ENCODE measurements around the gene NUP210.

- TF ChIP-seq CTCF (IDR thresholded peaks at IDR 0.05): no peak
- TF ChIP-seq POLR2A (IDR thresholded peaks at IDR 0.05): no peak
These were observed 3.9 kb downstream of the NUP210 start for GRCh38 chr3:13415997-13416793.

Measured in thyroid gland (tissue), 4 donors.